ENCODE results near the gene ITGB5. TPM values are rescaled to one million over a fixed set of nuclear protein-coding genes. Genes with fewer than 3 reads are reported as not detected.

The ITGB5 gene
- total RNA-seq, 1 donor from 2014 or later: 63.3 TPM

GRCh38 chr3:124779116-124779515 is 108.0 kb downstream of the ITGB5 start:
- no peak overlapping the region for H3K4me3 Mint-ChIP-seq
- DNase-seq (ENCODE audit: low spot score in 2 of 2, unreplicated experiment in 2 of 2): no peak
- no peaks in the 10 kb centered on the region for H3K27me3 Mint-ChIP-seq (ENCODE audit: low read depth)
- H3K36me3 Mint-ChIP-seq: no peaks in the 10 kb centered on the region
- peaks cover 50% of the 10 kb centered on the region for H3K4me1 Mint-ChIP-seq
- TF ChIP-seq CTCF (IDR thresholded peaks at IDR 0.05; ENCODE audit: unreplicated experiment): no peak
- no peaks in the 10 kb centered on the region for H3K9me3 Mint-ChIP-seq
- no peak overlapping the region for H3K27ac Mint-ChIP-seq

- no peak for TF ChIP-seq CTCF (IDR thresholded peaks at IDR 0.05; ENCODE audit: unreplicated experiment)
- no peaks in the 10 kb centered on the region for H3K36me3 Mint-ChIP-seq
- no peaks in the 10 kb centered on the region for H3K9me3 Mint-ChIP-seq
- no peaks in the 10 kb centered on the region for H3K27me3 Mint-ChIP-seq (ENCODE audit: low read depth)
- H3K4me1 Mint-ChIP-seq: peaks cover 56% of the 10 kb centered on the region
- H3K27ac Mint-ChIP-seq: no peak overlapping the region
- DNase-seq (ENCODE audit: low spot score in 2 of 2, unreplicated experiment in 2 of 2): no peak
- no peak overlapping the region for H3K4me3 Mint-ChIP-seq
Observed at GRCh38 chr3:124777762-124778470, 109.2 kb downstream of the ITGB5 start.

- Mint-ChIP-seq H3K27ac (no peak overlapping the region), H3K9me3 (no peaks in the 10 kb centered on the region), H3K36me3 (no peaks in the 10 kb centered on the region), H3K4me1 (peaks cover 64% of the 10 kb centered on the region), H3K27me3 (ENCODE audit: low read depth) (no peaks in the 10 kb centered on the region), H3K4me3 (no peak overlapping the region)
- no peak for DNase-seq (ENCODE audit: low spot score in 2 of 2, unreplicated experiment in 2 of 2)
- TF ChIP-seq CTCF (IDR thresholded peaks at IDR 0.05; ENCODE audit: unreplicated experiment): no peak
Observed at GRCh38 chr3:124776856-124777255, 110.3 kb downstream of the ITGB5 start.

GRCh38 chr3:124775877-124776276 is 111.3 kb downstream of the ITGB5 start:
- Mint-ChIP-seq H3K27ac (no peak overlapping the region), H3K36me3 (no peaks in the 10 kb centered on the region), H3K27me3 (ENCODE audit: low read depth) (no peaks in the 10 kb centered on the region), H3K4me1 (peaks cover 62% of the 10 kb centered on the region), H3K9me3 (no peaks in the 10 kb centered on the region), H3K4me3 (no peak overlapping the region)
- no peak for DNase-seq (ENCODE audit: low spot score in 2 of 2, unreplicated experiment in 2 of 2)
- no peak for TF ChIP-seq CTCF (IDR thresholded peaks at IDR 0.05; ENCODE audit: unreplicated experiment)

GRCh38 chr3:124774841-124775402 is 112.2 kb downstream of the ITGB5 start:
- H3K27me3 Mint-ChIP-seq (ENCODE audit: low read depth): no peaks in the 10 kb centered on the region
- H3K4me3 Mint-ChIP-seq: no peak overlapping the region
- TF ChIP-seq CTCF (IDR thresholded peaks at IDR 0.05; ENCODE audit: unreplicated experiment): no peak
- H3K9me3 Mint-ChIP-seq: no peaks in the 10 kb centered on the region
- no peaks in the 10 kb centered on the region for H3K36me3 Mint-ChIP-seq
- no peak for DNase-seq (ENCODE audit: low spot score in 2 of 2, unreplicated experiment in 2 of 2)
- peaks cover 62% of the 10 kb centered on the region for H3K4me1 Mint-ChIP-seq
- H3K27ac Mint-ChIP-seq: peak overlapping the region; percentile 4
